HG03442 (cell line): ENCODE data around the gene RNF114.
"Not testable (repeated sequence)": the region's sequence is repeated elsewhere in the genome, so short reads cannot be mapped to it uniquely, and the experiment has no call there.

Experiments
- ATAC-seq: cut with Tn5 transposase; IDR thresholded peaks from one replicate; pipeline ENCODE4 v1.9.1; 2021; ENCODE audit warnings: mild to moderate bottlenecking, moderate library complexity; ENCODE audit not compliant: unreplicated experiment

Gene RNF114

DNA sequence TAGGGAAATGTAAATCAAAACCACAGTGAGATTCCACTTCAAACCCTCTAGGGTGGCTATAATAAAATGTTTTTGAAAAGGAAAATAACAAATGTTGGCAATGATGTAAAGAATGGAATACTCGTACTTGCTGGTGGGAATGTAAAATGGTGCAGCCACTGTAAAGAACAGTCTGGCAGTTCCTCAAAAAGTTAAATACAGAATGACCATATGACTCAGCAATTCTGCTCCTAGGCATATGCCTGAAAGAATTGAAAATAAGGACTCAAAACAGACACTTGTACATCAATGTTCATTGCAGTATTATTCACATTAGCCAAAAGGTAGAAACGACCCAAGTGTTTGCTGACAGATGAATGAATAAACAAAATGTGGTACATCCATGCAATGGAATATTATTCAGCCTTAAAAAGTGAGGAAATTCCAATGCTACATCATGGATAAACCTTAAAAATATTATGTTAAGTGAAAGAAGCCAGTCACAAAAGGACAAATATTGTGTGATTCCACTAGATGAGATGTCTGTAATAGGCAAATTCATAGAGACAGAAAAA, 10.2 kb upstream of the RNF114 start:
- ATAC-seq = no peak

DNA sequence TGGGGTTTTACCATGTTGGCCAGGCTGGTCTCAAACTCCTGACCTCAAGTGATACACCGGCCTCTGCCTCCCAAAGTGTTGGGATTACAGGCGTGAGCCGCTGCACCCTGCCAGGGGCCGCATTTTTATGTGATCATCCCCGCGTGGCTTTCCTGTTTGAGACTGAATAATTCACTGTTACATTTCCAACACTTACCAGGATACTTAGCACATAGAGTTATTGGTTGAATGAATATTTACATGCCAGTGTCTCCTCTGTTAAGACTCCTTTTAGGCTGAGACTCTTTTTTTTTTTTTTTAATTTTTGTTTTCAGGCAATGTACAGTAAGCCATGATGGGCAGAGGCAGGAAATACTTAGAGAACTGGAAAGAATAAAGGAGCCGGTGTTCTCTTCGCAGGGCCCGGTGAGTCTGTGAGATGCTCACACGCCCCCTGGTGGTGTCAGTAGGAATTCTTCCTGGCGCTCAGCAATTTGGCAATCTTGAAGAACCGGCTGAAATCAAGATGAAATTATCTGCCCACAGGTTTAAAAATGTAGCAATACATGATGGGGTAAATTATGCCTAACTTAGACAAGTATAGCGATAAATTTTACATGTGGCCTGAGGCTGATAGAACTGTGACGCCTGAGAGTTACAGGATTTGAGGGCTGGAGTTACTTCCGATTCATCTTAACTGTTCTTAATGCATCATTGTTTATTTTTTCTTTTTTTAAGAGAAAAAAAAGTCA, 7.6 kb upstream of the RNF114 start:
- no peak for ATAC-seq

DNA sequence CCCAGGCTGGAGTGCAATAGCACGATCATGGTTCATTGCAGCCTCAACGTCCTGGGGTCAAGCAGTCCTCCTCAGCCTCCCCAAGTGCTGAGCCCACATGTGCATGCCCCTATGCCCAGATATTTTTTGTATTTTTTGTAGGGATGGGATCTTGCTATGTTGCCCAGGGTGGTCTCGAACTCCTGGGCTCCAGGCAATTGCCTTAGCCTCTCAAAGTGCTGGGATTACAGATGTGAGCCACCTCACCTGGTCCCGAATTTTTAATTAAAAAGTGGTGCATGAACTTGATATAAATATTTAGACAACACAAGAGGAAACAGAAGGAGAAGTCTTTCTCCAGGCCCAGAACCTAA, 7.1 kb upstream of the RNF114 start:
- no peak for ATAC-seq

DNA sequence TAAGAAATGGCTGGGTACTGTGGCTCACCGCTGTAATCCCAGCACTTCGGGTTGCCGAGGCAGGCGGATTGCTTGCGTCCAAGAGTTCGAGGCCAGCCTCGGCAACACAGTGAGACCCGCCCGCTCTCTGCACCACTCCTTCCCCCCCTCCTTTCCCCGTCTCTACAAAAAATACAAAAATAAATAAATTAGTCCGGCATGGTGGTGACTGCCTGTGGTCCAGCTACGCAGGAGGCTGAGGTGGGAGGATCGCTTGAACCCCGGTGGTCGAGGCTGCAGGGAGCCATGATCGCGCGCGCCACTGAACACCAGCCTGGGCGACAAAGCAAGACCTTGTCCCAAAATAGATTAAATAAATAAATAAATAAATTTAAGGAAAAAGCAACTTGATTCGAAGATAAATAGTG, 448 bp upstream of the RNF114 start:
- ATAC-seq = no peak

DNA sequence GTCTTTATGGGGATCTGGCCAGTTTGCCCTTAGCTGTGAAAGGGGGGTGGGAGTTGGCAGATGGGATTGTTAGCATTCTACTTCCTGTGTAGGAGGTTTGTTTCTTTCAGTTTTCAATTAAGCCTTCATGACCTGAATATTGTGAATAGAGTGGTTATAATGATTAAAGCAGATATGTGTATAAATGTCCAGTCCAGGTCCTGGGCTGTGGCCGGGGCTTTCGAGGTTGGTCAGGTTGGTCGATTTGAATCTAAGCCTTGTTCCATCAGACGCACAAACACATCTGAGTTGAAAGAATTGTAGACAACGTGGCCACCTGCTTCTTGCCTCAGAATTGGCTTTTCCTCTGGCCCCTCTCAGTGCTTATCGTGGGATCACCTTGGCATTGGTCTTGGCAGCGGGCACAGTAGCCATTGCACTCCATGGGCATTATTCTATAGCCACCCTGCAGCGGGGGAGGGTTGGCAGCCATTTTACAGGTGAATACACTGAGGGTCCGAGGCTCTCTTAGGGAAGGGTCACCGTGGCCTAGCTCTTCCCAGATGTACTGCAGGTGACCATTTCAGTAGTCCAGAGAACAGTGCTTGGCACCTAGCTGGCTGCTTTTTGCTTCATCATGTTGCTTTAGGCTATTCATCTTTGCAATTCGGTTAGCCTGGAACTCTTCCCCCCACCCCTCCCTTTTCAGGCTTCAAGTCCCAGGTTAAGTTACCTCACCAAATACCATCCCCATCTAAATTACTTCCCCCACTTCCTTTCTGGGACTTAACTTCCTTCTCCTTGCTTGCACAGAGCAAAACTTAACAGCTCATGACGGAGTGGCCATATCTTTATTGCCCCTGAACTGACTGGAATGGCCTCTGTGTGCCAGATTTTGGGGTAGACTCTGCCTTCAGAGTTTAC, 1.1 kb downstream of the RNF114 start:
- ATAC-seq = no peak

DNA sequence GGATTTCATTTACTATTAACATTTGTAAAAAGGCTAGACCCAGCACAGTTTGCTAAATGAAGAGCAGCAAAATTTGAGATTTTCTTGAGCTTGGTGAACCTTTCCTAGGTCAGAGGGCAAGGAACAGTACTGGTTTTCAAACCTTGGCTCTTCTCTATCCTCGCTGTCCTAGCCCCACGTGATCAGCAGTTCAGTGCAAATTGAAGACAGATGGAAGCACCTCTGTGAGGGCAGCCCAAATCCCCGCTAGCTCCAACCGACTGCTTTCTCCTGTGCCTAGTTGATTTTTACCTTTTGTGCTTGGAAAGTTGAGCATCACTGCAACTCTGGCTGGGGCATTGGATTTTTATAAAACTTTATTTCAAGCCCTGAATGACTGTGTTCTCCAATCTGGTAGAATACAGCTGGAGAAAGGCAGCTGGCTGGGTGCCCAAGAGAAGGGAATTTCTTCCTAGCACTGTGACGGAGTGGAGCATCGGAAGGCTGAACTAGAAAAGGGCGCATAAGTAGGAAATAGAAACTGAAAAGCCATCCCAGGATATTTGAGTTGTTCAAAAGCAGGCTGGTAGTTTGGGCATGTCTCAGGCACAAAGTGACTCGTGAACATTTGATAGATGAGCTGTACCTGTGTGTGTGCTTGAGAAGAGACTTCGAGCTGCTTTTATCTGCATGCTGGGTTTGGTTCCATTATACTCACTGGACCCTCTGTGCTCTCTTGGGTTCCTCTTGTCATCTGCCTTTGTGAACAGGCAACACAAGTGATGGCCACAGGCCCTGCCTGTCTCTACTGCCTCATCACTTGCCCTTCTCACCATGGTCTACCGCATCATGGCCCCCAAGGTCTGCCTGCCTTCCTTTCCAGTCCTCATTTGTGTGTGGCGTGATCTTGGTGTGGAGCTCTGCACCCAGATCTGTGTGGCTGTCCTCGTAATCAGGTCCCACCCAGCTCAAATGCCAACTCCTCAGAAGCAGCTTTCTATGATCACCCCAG, 2.3 kb downstream of the RNF114 start:
- ATAC-seq = no peak

DNA sequence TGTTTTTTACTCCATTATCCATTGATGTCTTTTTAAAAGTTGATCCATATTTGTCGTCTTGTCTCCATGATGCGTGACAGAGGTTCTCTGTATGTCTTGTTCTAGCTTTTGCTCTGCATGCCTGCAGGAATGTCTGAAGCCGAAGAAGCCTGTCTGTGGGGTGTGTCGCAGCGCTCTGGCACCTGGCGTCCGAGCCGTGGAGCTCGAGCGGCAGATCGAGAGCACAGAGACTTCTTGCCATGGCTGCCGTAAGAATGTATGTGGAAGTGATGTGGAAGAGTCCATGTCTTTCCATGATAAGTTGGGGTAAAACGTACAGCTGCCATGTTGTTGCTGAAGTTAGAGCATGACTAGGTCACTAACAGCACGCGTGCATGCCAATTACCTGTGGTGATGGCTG, 5.3 kb downstream of the RNF114 start:
- no peak for ATAC-seq

DNA sequence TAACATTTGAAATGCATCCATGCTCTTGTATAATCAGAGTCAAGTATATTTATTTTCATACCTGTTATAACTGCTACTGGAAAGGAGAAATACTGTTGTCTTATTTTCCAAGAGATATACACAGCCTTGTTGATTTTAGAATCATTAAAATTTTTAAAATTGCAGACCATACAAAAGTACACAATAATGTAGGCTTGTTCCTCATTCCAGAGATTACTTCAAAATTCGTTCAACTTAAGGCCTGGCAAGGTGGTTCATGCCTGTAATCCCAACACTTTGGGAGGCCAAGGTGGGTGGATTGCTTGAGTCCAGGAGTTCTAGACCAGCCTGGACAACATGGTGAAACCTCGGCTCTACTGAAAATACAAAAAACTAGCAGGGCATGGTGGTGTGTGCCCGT, 6.1 kb downstream of the RNF114 start:
- ATAC-seq = no peak

DNA sequence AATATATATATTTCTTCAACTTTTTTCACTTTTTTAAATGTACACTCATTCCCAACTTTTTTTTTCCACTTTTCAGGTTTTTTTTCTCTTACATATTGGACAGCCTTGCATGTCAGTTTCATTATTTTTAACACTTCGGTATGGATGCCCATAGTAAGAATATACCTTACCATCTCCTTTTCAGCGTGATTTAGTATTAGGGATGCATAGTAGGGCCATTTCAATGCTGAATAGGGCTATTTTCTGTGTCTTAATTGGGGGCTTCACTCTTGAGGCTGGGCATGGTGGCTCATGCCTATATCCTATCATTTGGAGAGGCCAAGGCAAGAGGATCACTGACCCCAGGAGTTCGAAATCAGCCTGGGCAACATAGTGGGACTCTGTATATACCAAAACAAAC, 6.7 kb downstream of the RNF114 start:
- no peak for ATAC-seq

DNA sequence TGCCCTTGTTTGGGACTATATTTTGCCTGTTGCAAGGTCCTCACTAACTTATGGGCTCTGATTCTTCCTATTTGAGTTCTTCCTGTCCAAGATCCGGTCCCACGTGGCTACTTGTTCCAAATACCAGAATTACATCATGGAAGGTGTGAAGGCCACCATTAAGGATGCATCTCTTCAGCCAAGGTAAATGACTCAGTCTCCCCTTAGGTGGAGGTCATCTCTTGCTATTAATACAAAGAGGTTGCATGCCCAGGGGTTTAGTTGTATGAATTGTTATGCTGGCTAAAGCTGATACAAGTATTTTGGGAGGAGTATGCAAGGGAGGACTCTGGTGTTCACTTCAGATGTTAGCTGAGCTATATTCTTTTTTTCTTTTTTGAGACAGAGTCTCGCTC, 9.1 kb downstream of the RNF114 start:
- ATAC-seq = no peak

DNA sequence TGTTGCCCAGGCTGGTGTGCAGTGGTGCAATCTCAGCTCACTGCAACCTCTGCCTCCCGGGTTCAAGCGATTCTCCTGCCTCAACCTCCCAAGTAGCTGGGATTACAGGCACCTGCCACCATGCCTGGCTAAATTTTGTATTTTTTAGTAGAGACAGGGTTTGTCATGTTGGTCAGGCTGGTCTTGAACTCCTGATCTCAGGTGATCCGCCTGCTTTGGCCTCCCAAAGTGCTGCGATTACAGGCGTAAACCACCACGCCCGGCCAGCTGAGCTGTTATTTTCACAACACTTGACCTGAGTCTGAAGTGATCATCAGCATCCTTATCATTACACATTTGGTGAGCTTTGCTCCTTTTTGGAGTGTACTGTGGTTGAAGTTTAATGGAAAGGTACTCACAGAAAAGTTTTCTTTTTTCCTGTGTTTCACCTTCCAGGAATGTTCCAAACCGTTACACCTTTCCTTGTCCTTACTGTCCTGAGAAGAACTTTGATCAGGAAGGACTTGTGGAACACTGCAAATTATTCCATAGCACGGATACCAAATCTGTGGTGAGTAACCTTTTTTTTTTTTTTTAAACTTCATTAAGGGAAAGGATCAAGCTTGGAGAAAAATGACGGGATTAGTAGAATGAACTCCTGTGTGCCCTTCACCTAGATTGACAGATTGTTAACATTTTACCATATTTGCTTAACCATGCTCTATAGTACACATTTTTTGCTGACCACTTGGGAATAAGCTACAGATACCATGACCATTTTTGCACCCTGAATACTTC, 9.7 kb downstream of the RNF114 start:
- ATAC-seq = no peak

DNA sequence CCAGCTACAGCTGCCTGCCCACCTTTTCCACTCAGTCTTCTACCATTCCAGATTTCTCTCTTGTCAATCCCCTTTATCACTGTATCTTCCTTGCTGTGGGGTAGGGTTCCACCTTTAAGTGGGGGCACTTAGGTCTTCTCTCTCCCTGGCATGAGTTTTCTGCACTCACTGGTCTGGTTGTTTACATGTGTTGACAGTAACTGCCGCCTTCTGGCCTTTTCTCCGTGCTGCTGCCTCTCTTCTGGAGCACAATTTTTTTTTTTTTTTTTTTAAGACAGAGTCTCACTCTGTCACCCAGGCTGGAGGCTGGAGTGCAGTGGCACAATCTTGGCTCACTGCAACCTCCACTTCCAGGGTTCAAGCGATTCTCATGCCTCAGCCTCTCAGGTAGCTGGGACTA, 12.0 kb downstream of the RNF114 start:
- ATAC-seq = no peak

DNA sequence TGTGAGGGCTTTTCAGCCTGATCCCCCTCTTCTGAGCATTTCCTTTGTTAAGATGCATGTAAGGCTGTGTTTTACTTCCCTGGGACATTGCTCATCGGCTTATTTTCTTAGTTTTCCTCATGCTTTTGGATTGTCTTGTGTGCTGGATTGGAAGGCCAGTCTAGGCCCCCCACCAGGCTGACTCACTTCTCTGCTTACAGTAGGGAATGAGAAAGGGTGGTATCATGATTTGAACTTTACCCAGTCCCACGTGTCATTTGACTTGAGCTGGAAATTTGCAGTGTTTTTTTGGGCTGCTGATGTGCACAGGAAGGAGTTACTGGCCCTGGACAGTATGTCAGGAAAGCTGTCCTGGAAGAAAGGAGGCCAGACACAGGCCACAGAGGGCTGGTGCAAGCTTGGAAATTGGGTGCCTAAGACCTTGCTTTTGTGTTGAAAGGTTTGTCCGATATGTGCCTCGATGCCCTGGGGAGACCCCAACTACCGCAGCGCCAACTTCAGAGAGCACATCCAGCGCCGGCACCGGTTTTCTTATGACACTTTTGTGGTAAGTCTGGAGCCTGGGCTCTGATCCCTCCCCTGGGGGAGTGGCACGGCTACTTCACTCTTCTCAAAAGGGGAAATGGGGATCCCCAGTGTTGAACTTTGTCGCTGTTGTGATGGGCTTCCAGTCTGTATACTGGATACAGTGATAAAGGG, 12.8 kb downstream of the RNF114 start:
- no peak for ATAC-seq

DNA sequence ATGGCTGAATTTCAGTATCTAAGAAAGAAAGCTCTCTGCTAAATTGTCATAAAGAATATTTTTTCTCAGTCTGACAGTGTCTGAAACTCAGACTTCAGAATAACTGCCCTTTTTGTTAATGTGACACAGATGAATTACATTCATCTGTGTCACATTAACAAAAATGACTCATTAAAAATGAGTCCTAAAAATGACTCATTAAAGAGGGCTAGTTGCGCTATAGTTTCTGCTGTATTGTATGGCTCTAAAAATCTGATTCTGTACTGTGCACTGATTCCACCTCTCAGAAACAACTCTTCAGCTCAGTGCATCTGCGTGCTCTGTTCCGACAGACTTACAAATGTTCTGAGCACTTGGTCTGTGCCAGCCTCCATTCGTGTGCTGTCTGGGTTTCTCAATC, 15.0 kb downstream of the RNF114 start:
- no peak for ATAC-seq

DNA sequence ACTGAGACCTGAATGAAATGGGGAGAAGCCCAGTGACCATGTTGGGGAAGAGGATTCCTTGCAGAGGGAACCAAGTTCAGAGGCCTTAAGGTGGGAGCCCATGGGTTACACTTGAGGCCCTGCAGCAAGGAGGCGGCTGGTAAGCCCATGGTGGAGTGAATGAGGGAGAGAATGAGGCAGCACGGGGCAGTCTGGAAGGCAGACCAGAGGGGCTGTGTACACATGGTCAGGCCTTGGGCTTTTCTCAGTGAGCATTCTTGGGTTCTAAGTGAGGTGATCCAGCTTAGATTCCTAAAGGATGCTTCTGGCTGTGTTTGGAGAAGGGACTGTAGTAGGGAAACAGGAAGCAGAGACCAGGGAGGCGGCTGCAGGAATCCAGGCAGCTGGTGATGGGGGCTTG, 19.0 kb downstream of the RNF114 start:
- no peak for ATAC-seq

DNA sequence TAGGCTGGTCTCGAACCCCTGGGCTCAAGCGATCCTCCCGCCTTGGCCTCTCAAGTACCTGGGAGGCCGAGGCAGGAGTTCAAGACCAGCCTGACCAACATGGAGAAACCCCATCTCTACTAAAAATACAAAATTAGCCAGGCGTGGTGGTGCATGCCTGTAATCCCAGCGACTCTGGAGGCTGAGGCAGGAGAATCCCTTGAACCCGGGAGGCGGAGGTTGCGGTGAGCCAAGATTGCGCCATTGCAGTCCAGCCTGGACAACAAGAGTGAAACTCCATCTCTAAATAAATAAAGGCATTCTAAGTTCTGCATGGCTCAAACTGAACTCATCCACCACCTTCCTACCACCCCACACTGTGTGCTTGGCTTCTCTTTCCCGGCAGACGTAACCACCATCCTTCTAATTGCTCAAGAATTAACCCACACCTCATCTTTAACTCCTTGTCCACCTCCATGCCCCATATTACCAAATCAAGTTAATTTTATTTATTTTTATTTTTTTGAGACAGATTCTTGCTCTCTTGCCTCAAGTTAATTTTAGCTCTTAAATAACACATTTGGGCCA, 19.7 kb downstream of the RNF114 start:
- not testable (repeated sequence) for ATAC-seq

DNA sequence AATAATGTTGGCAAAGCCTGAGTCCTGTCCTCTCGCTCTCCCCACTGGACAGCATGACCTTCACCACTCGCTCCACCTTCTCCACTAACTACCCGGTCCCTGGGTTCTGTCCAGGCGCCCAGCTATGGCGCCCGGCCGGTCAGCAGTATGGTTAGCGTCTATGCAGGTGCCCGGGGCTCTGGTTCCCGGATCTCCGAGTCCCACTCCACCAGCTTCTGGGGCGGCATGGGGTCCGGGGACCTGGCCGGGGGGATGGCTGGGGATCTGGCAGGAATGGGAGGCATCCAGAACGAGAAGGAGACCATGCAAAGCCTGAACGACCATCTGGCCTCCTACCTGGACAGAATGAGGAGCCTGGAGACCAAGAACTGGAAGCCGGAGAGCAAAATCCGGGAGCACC, 20.5 kb downstream of the RNF114 start:
- no peak for ATAC-seq

DNA sequence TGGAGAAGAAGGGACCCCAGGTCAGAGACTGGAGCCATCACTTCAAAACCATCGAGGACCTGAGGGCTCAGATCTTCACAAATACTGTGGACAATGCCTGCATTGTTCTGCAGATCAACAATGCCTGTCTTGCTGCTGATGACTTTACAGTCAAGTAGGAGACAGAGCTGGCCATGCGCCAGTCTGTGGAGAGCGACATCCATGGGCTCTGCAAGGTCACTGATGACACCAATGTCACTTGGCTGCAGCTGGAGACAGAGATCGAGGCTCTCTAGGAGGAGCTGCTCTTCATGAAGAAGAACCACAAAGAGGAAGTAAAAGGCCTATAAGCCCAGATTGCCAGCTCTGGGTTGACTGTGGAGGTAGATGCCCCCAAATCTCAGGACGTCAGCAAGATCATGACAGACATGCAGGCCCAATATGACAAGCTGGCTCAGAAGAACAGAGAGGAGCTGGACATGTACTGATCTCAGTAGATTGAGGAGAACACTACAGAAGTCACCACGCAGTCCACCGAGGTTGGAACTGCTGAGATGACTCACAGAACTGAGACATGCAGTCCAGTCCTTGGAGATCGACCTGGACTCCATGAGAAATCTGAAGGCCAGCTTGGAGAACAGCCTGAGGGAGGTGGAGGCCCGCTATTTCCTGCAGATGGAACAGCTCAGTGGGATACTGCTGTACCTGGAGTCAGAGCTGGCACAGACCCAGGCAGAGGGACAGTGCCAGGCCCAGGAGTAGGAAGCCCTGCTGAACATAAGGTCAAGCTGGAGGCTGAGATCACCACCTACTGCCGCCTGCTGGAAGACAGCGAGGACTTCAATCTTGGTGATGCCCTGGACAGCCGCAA, 21.1 kb downstream of the RNF114 start:
- ATAC-seq = not testable (repeated sequence)
